Measurements from ENCODE around the gene AVEN. TPM values are rescaled to one million over a fixed set of nuclear protein-coding genes. Genes with fewer than 3 reads are reported as not detected.

AVEN gene
- total and polyA plus RNA-seq, 2 of the 8 experiments (the other 6 are each of a cell fraction or from before 2014, with no cell fraction given), result 5.5 to 17.0 TPM

- no peak overlapping the region for H4K8ac ChIP-seq (ENCODE audit: extremely low read depth, insufficient read depth, low read length)
- no peak overlapping the region for H3K18ac ChIP-seq (ENCODE audit: extremely low read depth, low read length)
- no peak overlapping the region for H3K4ac ChIP-seq (replicated peaks; ENCODE audit: insufficient read length, low read depth, low read length)
- no peak overlapping the region for H4K91ac ChIP-seq (replicated peaks; ENCODE audit: insufficient read length, low read length)
- H3K14ac ChIP-seq (ENCODE audit: insufficient read length), result no peak overlapping the region
- H3K23ac ChIP-seq (ENCODE audit: insufficient read length), result no peak overlapping the region
- H3K4me3 ChIP-seq (ENCODE audit: extremely low read depth in 1 of 4, insufficient read depth in 2 of 4, low read depth in 3 of 4, low read length in 4 of 4), result peak overlapping the region in 1 of 4 experiments; percentile 15; a peak in 1 of 8 replicates
- H2BK5ac ChIP-seq (ENCODE audit: low read depth, low read length), result no peak overlapping the region
- H2BK20ac ChIP-seq (ENCODE audit: low read length), result no peak overlapping the region
- H3K9ac ChIP-seq (replicated peaks in 1 of 4; ENCODE audit: extremely low read depth in 1 of 4, low read depth in 3 of 4, low read length in 3 of 4), result no peak overlapping the region
- POLR2A ChIA-PET (ENCODE audit: partially characterized antibody), result no interaction called here
- no peaks in the 10 kb centered on the region for H3K79me1 ChIP-seq (ENCODE audit: low read depth, low read length)
- no peak overlapping the region for H2BK120ac ChIP-seq (replicated peaks; ENCODE audit: low read depth, low read length)
- no peaks in the 10 kb centered on the region for H3K36me3 ChIP-seq (ENCODE audit: control insufficient read depth in 2 of 4, insufficient read depth in 4 of 4, low read length in 3 of 4)
- H3K4me1 ChIP-seq (replicated peaks in 1 of 4; ENCODE audit: control insufficient read depth in 3 of 4, insufficient read depth in 4 of 4, low read length in 3 of 4), result peaks cover 0 to 9% (median 5%) of the 10 kb centered on the region in 4 experiments; a peak in 6 of 7 replicates
- H4K20me1 ChIP-seq (replicated peaks in 1 of 2; ENCODE audit: control insufficient read depth in 1 of 2, insufficient read depth in 2 of 2, low read length in 2 of 2), result no peaks in the 10 kb centered on the region
- H3K79me2 ChIP-seq (ENCODE audit: control insufficient read depth in 1 of 2, insufficient read depth in 2 of 2, low read length in 2 of 2), result no peaks in the 10 kb centered on the region
- H3K27ac ChIP-seq (ENCODE audit: low read depth, low read length), result no peak overlapping the region
- H3K4me2 ChIP-seq (ENCODE audit: insufficient read depth in 1 of 2, low read depth in 2 of 2, low read length in 2 of 2), result peak overlapping the region in 1 of 2 experiments; percentile 50; a peak in 2 of 4 replicates
- DNase-seq (ENCODE audit: low read depth in 1 of 2, low spot score in 2 of 2), result peak in 1 of 2 experiments; percentile 13
- H3K9me3 ChIP-seq (ENCODE audit: insufficient read depth in 2 of 2, low read depth in 1 of 2, low read length in 1 of 2), result no peaks in the 10 kb centered on the region
- no peak overlapping the region for H2BK15ac ChIP-seq (ENCODE audit: low read length)
- peak; percentile 75 for FAIRE-seq
- H3K27me3 ChIP-seq (replicated peaks in 1 of 4; ENCODE audit: control insufficient read depth in 3 of 4, extremely low read depth in 1 of 4, insufficient read depth in 3 of 4, low read length in 3 of 4), result no peaks in the 10 kb centered on the region
- 60% methylated on average over 4 of the region's 4 CpGs; no CpG with 5 or more reads in 1 of the 2 experiments for WGBS, 2 experiments (ENCODE audit: extremely low coverage in 1 of 2, insufficient coverage in 1 of 2, insufficient read length in 1 of 2, insufficient replicate concordance in 2 of 2, low coverage in 1 of 2, low lambda C conversion rate in 2 of 2, missing lambda C conversion rate in 1 of 2)
- no peak overlapping the region for H2BK12ac ChIP-seq (ENCODE audit: low read depth, low read length)
- CTCF ChIA-PET (ENCODE audit: partially characterized antibody), result interaction anchor here (1.0 kb wide), 1 partner anchor 65 kb away, joined by 3 read pairs; no protein-coding TSS in a partner anchor
- H2AFZ ChIP-seq (ENCODE audit: low read length), result no peak overlapping the region
- no peak overlapping the region for H4K5ac ChIP-seq (ENCODE audit: insufficient read length, low read depth, low read length)
- no peak overlapping the region for H2AK5ac ChIP-seq (ENCODE audit: low read depth, low read length)
- no peak overlapping the region for H3K56ac ChIP-seq (replicated peaks; ENCODE audit: insufficient read length, low read depth, low read length)
- no peaks in the 10 kb centered on the region for H3K23me2 ChIP-seq (ENCODE audit: low read depth, low read length)
Observed at GRCh38 chr15:33844186-33844585, 194.8 kb downstream of the AVEN start.

Measured in H1 (cell line).